SK-N-SH (cell line): ENCODE data around the gene ANAPC5. TPM values are rescaled to one million over a fixed set of nuclear protein-coding genes. Genes with fewer than 3 reads are reported as not detected.

ENCODE experiments used
- CTCF ChIA-PET: fragments of 300-600, 350-600 bp; formaldehyde crosslinking; extraction: SDS; loops from one replicate; lab custom pipeline; 2021; lab: Yijun Ruan, JAX
- POLR2A ChIA-PET: fragments of 350-600 bp; sonication (Branson Sonifier 250); formaldehyde crosslinking; extraction: SDS; loops from one replicate; lab custom pipeline; 2020; ENCODE audit warnings: antibody characterized with exemption, inconsistent platforms; lab: Yijun Ruan, JAX
- DNase-seq: peaks from one replicate; pipeline ENCODE4 v3.0.0; 2012
- H2AFZ ChIP-seq: fragments of 200-600 bp; sonication (generic); 2 replicates; pipeline ENCODE4 v1.8.1; 2016; ENCODE audit warnings: antibody characterized with exemption, mild to moderate bottlenecking, low read depth
- H3F3A ChIP-seq: fragments of 200-600 bp; sonication (generic); replicated peaks from 2 replicates; pipeline ENCODE3; 2016; ENCODE audit warnings: antibody characterized with exemption, mild to moderate bottlenecking; ENCODE audit not compliant: insufficient read depth
- H3K27ac ChIP-seq, 2 experiments: fragments of 200-500 bp in 1 of 2; fragments of 200-600 bp in 1 of 2; sonication (Bioruptor generic) in 1 of 2; sonication (generic), shearing (Covaris generic) in 1 of 2; 2 replicates each; pipeline versions ENCODE4 v1.5.1 to v1.6.1; 2014 to 2016; ENCODE audit warnings: low read depth in 2 of 2, inconsistent platforms in 1 of 2, low read length in 1 of 2, mild to moderate bottlenecking in 1 of 2, mixed read lengths in 1 of 2
- H3K27me3 ChIP-seq: fragments of 200-600 bp; sonication (generic), shearing (Covaris generic); 2 replicates; pipeline ENCODE4 v1.6.1; 2016; ENCODE audit warnings: mixed run types; ENCODE audit not compliant: insufficient read depth
- H3K36me3 ChIP-seq, 2 experiments: fragments of 200-500 bp in 1 of 2; fragments of 200-600 bp in 1 of 2; sonication (Bioruptor generic) in 1 of 2; sonication (generic) in 1 of 2; replicated peaks in 1 of 2; 2 replicates each; pipeline versions ENCODE3 to v1.5.1; 2014 to 2016; ENCODE audit warnings: low read length in 1 of 2, mild to moderate bottlenecking in 1 of 2; ENCODE audit not compliant: insufficient read depth in 2 of 2, control insufficient read depth in 1 of 2
- H3K4me1 ChIP-seq, 2 experiments: fragments of 200-500 bp in 1 of 2; fragments of 200-600 bp in 1 of 2; sonication (Bioruptor generic) in 1 of 2; sonication (generic), shearing (Covaris generic) in 1 of 2; 2 replicates each; pipeline versions ENCODE4 v1.5.1 to v1.6.1; 2014 to 2016; ENCODE audit warnings: low read depth in 1 of 2, low read length in 1 of 2, mixed run types in 1 of 2; ENCODE audit not compliant: insufficient read depth in 2 of 2, control insufficient read depth in 1 of 2
- H3K4me2 ChIP-seq: fragments of 200-600 bp; sonication (generic), shearing (Covaris generic); 2 replicates; pipeline ENCODE4 v1.6.1; 2017; ENCODE audit warnings: mixed run types
- H3K4me3 ChIP-seq, 2 experiments: fragments of 200-500 bp in 1 of 2; fragments of 200-600 bp in 1 of 2; sonication (Bioruptor generic) in 1 of 2; sonication (generic), shearing (Covaris generic) in 1 of 2; 2 replicates each; pipeline versions ENCODE4 v1.5.1 to v1.8.1; 2014 to 2016; ENCODE audit warnings: low read depth in 2 of 2, inconsistent platforms in 1 of 2, low read length in 1 of 2, mild to moderate bottlenecking in 1 of 2, mixed read lengths in 1 of 2, moderate library complexity in 1 of 2
- H3K79me2 ChIP-seq: fragments of 200-600 bp; sonication (generic); 2 replicates; pipeline ENCODE4 v1.8.1; 2017; ENCODE audit warnings: mild to moderate bottlenecking; ENCODE audit not compliant: insufficient read depth
- H3K9ac ChIP-seq: fragments of 200-600 bp; sonication (generic); 2 replicates; pipeline ENCODE4 v1.6.1; 2017; ENCODE audit warnings: mixed run types
- H3K9me2 ChIP-seq: fragments of 200-600 bp; sonication (generic); 2 replicates; pipeline ENCODE4 v1.6.1; 2017; ENCODE audit warnings: mixed run types
- H3K9me3 ChIP-seq: fragments of 200-600 bp; sonication (generic); 2 replicates; pipeline ENCODE4 v1.6.1; 2017; ENCODE audit warnings: mixed run types, mild to moderate bottlenecking, moderate library complexity
- H4K20me1 ChIP-seq: fragments of 200-600 bp; sonication (generic); 2 replicates; pipeline ENCODE4 v1.6.1; 2017; ENCODE audit warnings: mild to moderate bottlenecking, mixed run types; ENCODE audit not compliant: insufficient read depth
- ELF1 ChIP-seq: IDR thresholded peaks from 2 replicates; pipeline ENCODE4 v1.4.0; 2012
- FOSL2 ChIP-seq: IDR thresholded peaks from 2 replicates; pipeline ENCODE4 v1.4.0; 2012; ENCODE audit warnings: low read depth, mild to moderate bottlenecking, moderate library complexity, borderline replicate concordance
- FOXJ3 ChIP-seq: sonication (generic); formaldehyde crosslinking; IDR thresholded peaks from 2 replicates; pipeline ENCODE4 v1.5.1; 2020; ENCODE audit warnings: mild to moderate bottlenecking, missing genetic modification reagents
- GATA2 ChIP-seq: sonication (generic); formaldehyde crosslinking; IDR thresholded peaks from 2 replicates; pipeline ENCODE4 v1.5.0; 2020; ENCODE audit warnings: mild to moderate bottlenecking, missing genetic modification reagents
- NRF1 ChIP-seq: IDR thresholded peaks from 2 replicates; pipeline ENCODE4 v1.6.1; 2012; ENCODE audit warnings: low read depth, mild to moderate bottlenecking, low read length
- POLR2AphosphoS5 ChIP-seq: IDR thresholded peaks from 2 replicates; pipeline ENCODE4 v1.6.1; 2012; ENCODE audit warnings: low read depth, low read length
- RCOR1 ChIP-seq: fragments of 150-350 bp; IDR thresholded peaks from 2 replicates; pipeline ENCODE4 v1.6.1; 2017; ENCODE audit warnings: antibody characterized with exemption, low read length
- SMC3 ChIP-seq: IDR thresholded peaks from 2 replicates; pipeline ENCODE4 v1.6.1; 2012; ENCODE audit warnings: low read depth, low read length, improper control_type of control experiment
- TAF1 ChIP-seq: IDR thresholded peaks from 2 replicates; pipeline ENCODE4 v1.6.1; 2012; ENCODE audit warnings: low read depth, mild to moderate bottlenecking, low read length, moderate library complexity, borderline replicate concordance
- WGBS: methylation state at CpG from one replicate; pipeline ENCODE4 v1.1.6; 2017; ENCODE audit warnings: low lambda C conversion rate; 5-methylcytosine and 5-hydroxymethylcytosine counted together
- polyA plus RNA-seq, 3 experiments: library from polyadenylated mRNA; depleted of rRNA; stranded (reverse); fragments of >200 nt; gene quantifications; 2 replicates each; pipeline ENCODE4 v1.2.3, GENCODE V29; 2012
- TF ChIP-seq, protein P1 (sequence below): fragments of 150-350 bp; IDR thresholded peaks from 2 replicates; pipeline ENCODE4 v1.6.1; 2016; ENCODE audit warnings: mild to moderate bottlenecking, low read depth, low read length
- TF ChIP-seq, protein P2 (sequence below): IDR thresholded peaks from 2 replicates; pipeline ENCODE4 v1.6.1; 2012; ENCODE audit warnings: mild to moderate bottlenecking, low read depth, low read length, moderate library complexity
- TF ChIP-seq, protein P3 (sequence below): fragments of 200-600 bp; sonication (generic); IDR thresholded peaks from 2 replicates; pipeline ENCODE4 v1.6.1; 2017; ENCODE audit warnings: antibody characterized with exemption, mild to moderate bottlenecking, moderate library complexity

Gene ANAPC5
- polyA plus RNA-seq, 1 of the 3 experiments (the other 2 are of a cell fraction): 110 TPM

DNA sequence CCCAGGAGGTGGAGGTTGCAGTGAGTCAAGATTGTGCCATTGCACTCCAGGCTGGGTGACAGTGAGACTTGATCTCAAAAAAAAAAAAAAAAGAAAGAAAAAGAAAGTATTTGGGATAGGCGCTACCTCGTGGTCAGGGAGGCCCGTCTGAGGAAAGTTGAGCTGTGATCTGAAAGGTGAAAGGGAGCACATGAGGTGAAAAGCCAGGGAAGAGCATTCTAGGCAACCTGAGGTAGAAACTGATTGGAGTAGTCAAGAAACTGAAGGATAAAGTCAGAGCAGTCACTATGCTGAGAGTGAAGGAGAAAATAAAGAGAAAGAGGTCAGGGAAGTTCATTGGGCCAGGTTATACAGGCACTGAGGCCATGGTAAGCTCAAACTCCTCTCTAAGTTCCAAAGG is 7.7 kb downstream of the ANAPC5 start:
- Histone ChIP-seq H3K27ac (no peak overlapping the region), H3K9me3 (no peaks in the 10 kb centered on the region), H3K9ac (no peak overlapping the region), H3K79me2 (peaks cover 24% of the 10 kb centered on the region), H3K4me3 (no peak overlapping the region), H4K20me1 (peaks cover 4% of the 10 kb centered on the region; the same call in 1 of the 2 replicates), H3K27me3 (no peaks in the 10 kb centered on the region), H3K4me2 (no peak overlapping the region), H3K9me2 (no peaks in the 10 kb centered on the region), H3K4me1 (no peaks in the 10 kb centered on the region), H3F3A (no peaks in the 10 kb centered on the region), H3K36me3 (peaks cover 42 to 49% of the 10 kb centered on the region in 2 experiments), H2AFZ (no peak overlapping the region)
- POLR2A ChIA-PET: no interaction called here
- CTCF ChIA-PET: interaction anchor here (1.4 kb wide), 1 partner anchor 10 kb away, joined by 10 read pairs; no protein-coding TSS in a partner anchor
- 96% methylated on average over 3 of the region's 3 CpGs for WGBS
- DNase-seq: no peak
- TF ChIP-seq GATA2 (CRISPR knock-in tag) (no peak), SMC3 (no peak), RCOR1 (no peak), TAF1 (no peak), ELF1 (no peak), FOSL2 (no peak), FOXJ3 (CRISPR knock-in tag) (no peak), POLR2AphosphoS5 (no peak), NRF1 (no peak)
- TF ChIP-seq, protein P1, sequence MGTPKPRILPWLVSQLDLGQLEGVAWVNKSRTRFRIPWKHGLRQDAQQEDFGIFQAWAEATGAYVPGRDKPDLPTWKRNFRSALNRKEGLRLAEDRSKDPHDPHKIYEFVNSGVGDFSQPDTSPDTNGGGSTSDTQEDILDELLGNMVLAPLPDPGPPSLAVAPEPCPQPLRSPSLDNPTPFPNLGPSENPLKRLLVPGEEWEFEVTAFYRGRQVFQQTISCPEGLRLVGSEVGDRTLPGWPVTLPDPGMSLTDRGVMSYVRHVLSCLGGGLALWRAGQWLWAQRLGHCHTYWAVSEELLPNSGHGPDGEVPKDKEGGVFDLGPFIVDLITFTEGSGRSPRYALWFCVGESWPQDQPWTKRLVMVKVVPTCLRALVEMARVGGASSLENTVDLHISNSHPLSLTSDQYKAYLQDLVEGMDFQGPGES: no peak
- TF ChIP-seq, protein P2, sequence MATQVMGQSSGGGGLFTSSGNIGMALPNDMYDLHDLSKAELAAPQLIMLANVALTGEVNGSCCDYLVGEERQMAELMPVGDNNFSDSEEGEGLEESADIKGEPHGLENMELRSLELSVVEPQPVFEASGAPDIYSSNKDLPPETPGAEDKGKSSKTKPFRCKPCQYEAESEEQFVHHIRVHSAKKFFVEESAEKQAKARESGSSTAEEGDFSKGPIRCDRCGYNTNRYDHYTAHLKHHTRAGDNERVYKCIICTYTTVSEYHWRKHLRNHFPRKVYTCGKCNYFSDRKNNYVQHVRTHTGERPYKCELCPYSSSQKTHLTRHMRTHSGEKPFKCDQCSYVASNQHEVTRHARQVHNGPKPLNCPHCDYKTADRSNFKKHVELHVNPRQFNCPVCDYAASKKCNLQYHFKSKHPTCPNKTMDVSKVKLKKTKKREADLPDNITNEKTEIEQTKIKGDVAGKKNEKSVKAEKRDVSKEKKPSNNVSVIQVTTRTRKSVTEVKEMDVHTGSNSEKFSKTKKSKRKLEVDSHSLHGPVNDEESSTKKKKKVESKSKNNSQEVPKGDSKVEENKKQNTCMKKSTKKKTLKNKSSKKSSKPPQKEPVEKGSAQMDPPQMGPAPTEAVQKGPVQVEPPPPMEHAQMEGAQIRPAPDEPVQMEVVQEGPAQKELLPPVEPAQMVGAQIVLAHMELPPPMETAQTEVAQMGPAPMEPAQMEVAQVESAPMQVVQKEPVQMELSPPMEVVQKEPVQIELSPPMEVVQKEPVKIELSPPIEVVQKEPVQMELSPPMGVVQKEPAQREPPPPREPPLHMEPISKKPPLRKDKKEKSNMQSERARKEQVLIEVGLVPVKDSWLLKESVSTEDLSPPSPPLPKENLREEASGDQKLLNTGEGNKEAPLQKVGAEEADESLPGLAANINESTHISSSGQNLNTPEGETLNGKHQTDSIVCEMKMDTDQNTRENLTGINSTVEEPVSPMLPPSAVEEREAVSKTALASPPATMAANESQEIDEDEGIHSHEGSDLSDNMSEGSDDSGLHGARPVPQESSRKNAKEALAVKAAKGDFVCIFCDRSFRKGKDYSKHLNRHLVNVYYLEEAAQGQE: no peak
- TF ChIP-seq, protein P3, sequence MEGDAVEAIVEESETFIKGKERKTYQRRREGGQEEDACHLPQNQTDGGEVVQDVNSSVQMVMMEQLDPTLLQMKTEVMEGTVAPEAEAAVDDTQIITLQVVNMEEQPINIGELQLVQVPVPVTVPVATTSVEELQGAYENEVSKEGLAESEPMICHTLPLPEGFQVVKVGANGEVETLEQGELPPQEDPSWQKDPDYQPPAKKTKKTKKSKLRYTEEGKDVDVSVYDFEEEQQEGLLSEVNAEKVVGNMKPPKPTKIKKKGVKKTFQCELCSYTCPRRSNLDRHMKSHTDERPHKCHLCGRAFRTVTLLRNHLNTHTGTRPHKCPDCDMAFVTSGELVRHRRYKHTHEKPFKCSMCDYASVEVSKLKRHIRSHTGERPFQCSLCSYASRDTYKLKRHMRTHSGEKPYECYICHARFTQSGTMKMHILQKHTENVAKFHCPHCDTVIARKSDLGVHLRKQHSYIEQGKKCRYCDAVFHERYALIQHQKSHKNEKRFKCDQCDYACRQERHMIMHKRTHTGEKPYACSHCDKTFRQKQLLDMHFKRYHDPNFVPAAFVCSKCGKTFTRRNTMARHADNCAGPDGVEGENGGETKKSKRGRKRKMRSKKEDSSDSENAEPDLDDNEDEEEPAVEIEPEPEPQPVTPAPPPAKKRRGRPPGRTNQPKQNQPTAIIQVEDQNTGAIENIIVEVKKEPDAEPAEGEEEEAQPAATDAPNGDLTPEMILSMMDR: no peak
